ENCODE data around the gene NPTN. TPM values are rescaled to one million over a fixed set of nuclear protein-coding genes. Genes with fewer than 3 reads are reported as not detected.

NPTN gene
- total and polyA plus RNA-seq, 2 of the 13 experiments (the other 11 are each of a cell fraction or from before 2014, with no cell fraction given): 78.0 to 110 TPM

DNA sequence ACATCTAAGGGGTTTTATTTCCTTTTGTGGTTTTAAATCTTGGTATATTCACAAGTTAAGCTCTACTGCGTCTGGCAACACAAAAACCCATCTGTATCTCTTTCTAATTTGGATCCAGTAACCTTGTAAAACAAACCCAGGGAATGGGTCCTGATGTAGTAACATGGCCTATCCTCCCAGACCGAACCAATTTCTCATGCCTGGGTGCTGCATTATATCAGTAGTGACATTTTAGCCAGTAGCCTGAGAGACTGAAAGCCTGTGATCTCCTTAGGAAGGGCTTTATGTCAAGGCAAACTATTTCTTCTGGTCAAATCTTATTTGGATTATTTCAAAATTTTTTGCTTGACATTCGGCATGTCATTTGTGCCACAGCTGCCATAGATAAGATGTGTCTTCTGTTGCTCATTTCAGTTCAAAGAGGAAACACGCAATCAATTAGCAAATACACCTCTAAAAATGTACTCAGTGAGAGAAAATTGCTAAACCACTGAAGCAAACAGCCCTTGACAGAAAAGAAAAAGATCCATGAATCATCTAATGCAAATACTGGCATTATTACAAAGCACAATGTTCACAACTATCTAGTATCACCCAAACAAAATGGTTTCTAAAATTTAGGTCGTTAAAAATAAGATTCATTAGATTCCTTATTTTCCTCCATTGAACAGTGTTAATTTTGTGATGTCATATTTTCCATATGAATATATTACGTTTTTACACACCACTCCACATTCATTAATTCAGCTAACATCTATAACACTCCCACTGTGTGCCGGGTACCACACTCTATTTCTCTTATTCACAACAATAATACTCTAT is 4.0 kb downstream of the NPTN start (continued):
- TF ChIP-seq GFI1 (CRISPR knock-in tag; IDR thresholded peaks at IDR 0.05; ENCODE audit: borderline replicate concordance) (no peak), ZNF331 (CRISPR knock-in tag; IDR thresholded peaks at IDR 0.05) (no peak), FOXA3 (CRISPR knock-in tag; IDR thresholded peaks at IDR 0.05) (peak; percentile 59), BORCS8-MEF2B (CRISPR knock-in tag; IDR thresholded peaks at IDR 0.05) (no peak), TBX3 (IDR thresholded peaks at IDR 0.05; ENCODE audit: borderline replicate concordance) (peak; percentile 87), STAG1 (CRISPR knock-in tag; IDR thresholded peaks at IDR 0.05) (no peak), CREM (IDR thresholded peaks at IDR 0.05) (peak; percentile 67), CREM (CRISPR knock-in tag; IDR thresholded peaks at IDR 0.05) (no peak), MIXL1 (CRISPR knock-in tag; IDR thresholded peaks at IDR 0.05) (0 out of 2 replicates have a peak, but pooled peaks have one; percentile 16), ATAD3A (CRISPR knock-in tag; IDR thresholded peaks at IDR 0.05) (no peak), FOXP1 (IDR thresholded peaks at IDR 0.05) (no peak), FOXP1 (CRISPR knock-in tag; IDR thresholded peaks at IDR 0.05) (peak; percentile 62), ZNF614 (CRISPR knock-in tag; IDR thresholded peaks at IDR 0.05; ENCODE audit: borderline replicate concordance) (no peak), SMARCC2 (IDR thresholded peaks at IDR 0.05) (no peak), ZBTB21 (CRISPR knock-in tag; IDR thresholded peaks at IDR 0.05) (0 out of 2 replicates have a peak, but pooled peaks have one; percentile 39), KMT2A (CRISPR knock-in tag; IDR thresholded peaks at IDR 0.05) (no peak), ZNF558 (CRISPR knock-in tag; IDR thresholded peaks at IDR 0.05; ENCODE audit: borderline replicate concordance) (no peak), ZNF776 (CRISPR knock-in tag; IDR thresholded peaks at IDR 0.05) (no peak), ZNF543 (CRISPR knock-in tag; IDR thresholded peaks at IDR 0.05) (no peak), ZNF792 (CRISPR knock-in tag; IDR thresholded peaks at IDR 0.05) (no peak), CAMTA2 (CRISPR knock-in tag; IDR thresholded peaks at IDR 0.05; ENCODE audit: borderline replicate concordance) (no peak), FOSL1 (CRISPR knock-in tag; IDR thresholded peaks at IDR 0.05; ENCODE audit: borderline replicate concordance) (peak; percentile 53; the same call in 1 of the 2 replicates), DZIP1 (CRISPR knock-in tag; IDR thresholded peaks at IDR 0.05) (no peak)
- TF ChIP-seq, protein P1, sequence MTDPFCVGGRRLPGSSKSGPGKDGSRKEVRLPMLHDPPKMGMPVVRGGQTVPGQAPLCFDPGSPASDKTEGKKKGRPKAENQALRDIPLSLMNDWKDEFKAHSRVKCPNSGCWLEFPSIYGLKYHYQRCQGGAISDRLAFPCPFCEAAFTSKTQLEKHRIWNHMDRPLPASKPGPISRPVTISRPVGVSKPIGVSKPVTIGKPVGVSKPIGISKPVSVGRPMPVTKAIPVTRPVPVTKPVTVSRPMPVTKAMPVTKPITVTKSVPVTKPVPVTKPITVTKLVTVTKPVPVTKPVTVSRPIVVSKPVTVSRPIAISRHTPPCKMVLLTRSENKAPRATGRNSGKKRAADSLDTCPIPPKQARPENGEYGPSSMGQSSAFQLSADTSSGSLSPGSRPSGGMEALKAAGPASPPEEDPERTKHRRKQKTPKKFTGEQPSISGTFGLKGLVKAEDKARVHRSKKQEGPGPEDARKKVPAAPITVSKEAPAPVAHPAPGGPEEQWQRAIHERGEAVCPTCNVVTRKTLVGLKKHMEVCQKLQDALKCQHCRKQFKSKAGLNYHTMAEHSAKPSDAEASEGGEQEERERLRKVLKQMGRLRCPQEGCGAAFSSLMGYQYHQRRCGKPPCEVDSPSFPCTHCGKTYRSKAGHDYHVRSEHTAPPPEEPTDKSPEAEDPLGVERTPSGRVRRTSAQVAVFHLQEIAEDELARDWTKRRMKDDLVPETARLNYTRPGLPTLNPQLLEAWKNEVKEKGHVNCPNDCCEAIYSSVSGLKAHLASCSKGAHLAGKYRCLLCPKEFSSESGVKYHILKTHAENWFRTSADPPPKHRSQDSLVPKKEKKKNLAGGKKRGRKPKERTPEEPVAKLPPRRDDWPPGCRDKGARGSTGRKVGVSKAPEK (CRISPR knock-in tag; IDR thresholded peaks at IDR 0.05; ENCODE audit: borderline replicate concordance): no peak
- TF ChIP-seq, protein P2, sequence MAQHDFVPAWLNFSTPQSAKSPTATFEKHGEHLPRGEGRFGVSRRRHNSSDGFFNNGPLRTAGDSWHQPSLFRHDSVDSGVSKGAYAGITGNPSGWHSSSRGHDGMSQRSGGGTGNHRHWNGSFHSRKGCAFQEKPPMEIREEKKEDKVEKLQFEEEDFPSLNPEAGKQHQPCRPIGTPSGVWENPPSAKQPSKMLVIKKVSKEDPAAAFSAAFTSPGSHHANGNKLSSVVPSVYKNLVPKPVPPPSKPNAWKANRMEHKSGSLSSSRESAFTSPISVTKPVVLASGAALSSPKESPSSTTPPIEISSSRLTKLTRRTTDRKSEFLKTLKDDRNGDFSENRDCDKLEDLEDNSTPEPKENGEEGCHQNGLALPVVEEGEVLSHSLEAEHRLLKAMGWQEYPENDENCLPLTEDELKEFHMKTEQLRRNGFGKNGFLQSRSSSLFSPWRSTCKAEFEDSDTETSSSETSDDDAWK (CRISPR knock-in tag; IDR thresholded peaks at IDR 0.05): no peak

Measured in HepG2 (cell line).